ENCODE results near the gene ZNF276. TPM values are rescaled to one million over a fixed set of nuclear protein-coding genes. Genes with fewer than 3 reads are reported as not detected.

Gene ZNF276
- total RNA-seq, 2 donors from 2014 or later, result 25.0 to 34.1 TPM

- no peaks in the 10 kb centered on the region for H3K27me3 ChIP-seq (replicated peaks; ENCODE audit: insufficient read depth)
- DNase-seq (ENCODE audit: low spot score), result no peak
Measured at GRCh38 chr16:89738538-89739317, 17.4 kb downstream of the ZNF276 start.

GRCh38 chr16:89739383-89739782 lies 18.0 kb downstream of the ZNF276 start:
- ATAC-seq (ENCODE audit: insufficient number of reproducible peaks, low FRiP score, low read depth), result no peak
- DNase-seq (ENCODE audit: low spot score), result no peak
- no peaks in the 10 kb centered on the region for H3K9me3 ChIP-seq
- no peaks in the 10 kb centered on the region for H3K27me3 ChIP-seq (replicated peaks; ENCODE audit: insufficient read depth)
- no peak for TF ChIP-seq CTCF (IDR thresholded peaks at IDR 0.05)
- no peak overlapping the region for H3K4me3 ChIP-seq
- no peaks in the 10 kb centered on the region for H3K4me1 ChIP-seq (ENCODE audit: control insufficient read depth in 1 of 2, low read depth in 2 of 2)
- peaks cover 50% of the 10 kb centered on the region for H3K36me3 ChIP-seq
- H3K27ac ChIP-seq, result no peak overlapping the region

More at GRCh38 chr16:89738538-89739317, 17.4 kb downstream of the ZNF276 start:
- Histone ChIP-seq H3K4me1 (ENCODE audit: control insufficient read depth in 1 of 2, low read depth in 2 of 2) (no peaks in the 10 kb centered on the region), H3K9me3 (no peaks in the 10 kb centered on the region), H3K4me3 (no peak overlapping the region), H3K36me3 (peaks cover 57% of the 10 kb centered on the region), H3K27ac (no peak overlapping the region)
- ATAC-seq (ENCODE audit: insufficient number of reproducible peaks, low FRiP score, low read depth), result no peak
- no peak for TF ChIP-seq CTCF (IDR thresholded peaks at IDR 0.05)

GRCh38 chr16:89741342-89742014 lies 20.1 kb downstream of the ZNF276 start:
- no peaks in the 10 kb centered on the region for H3K27me3 ChIP-seq (replicated peaks; ENCODE audit: insufficient read depth)
- no peak overlapping the region for H3K27ac ChIP-seq
- peaks cover 32% of the 10 kb centered on the region for H3K36me3 ChIP-seq
- H3K4me1 ChIP-seq (ENCODE audit: control insufficient read depth in 1 of 2, low read depth in 2 of 2), result no peaks in the 10 kb centered on the region
- no peak for TF ChIP-seq CTCF (IDR thresholded peaks at IDR 0.05)
- no peak overlapping the region for H3K4me3 ChIP-seq
- no peak for DNase-seq (ENCODE audit: low spot score)
- no peak for ATAC-seq (ENCODE audit: insufficient number of reproducible peaks, low FRiP score, low read depth)
- no peaks in the 10 kb centered on the region for H3K9me3 ChIP-seq

- Histone ChIP-seq H3K9me3 (no peaks in the 10 kb centered on the region), H3K4me1 (ENCODE audit: control insufficient read depth in 1 of 2, low read depth in 2 of 2) (no peaks in the 10 kb centered on the region), H3K27ac (no peak overlapping the region), H3K4me3 (no peak overlapping the region), H3K27me3 (replicated peaks; ENCODE audit: insufficient read depth) (no peaks in the 10 kb centered on the region), H3K36me3 (peaks cover 18% of the 10 kb centered on the region)
- no peak for TF ChIP-seq CTCF (IDR thresholded peaks at IDR 0.05)
- ATAC-seq (ENCODE audit: insufficient number of reproducible peaks, low FRiP score, low read depth) (no peak), DNase-seq (ENCODE audit: low spot score) (no peak)
Measured at GRCh38 chr16:89742948-89743347, 21.6 kb downstream of the ZNF276 start.

- H3K4me1 ChIP-seq (ENCODE audit: control insufficient read depth in 1 of 2, low read depth in 2 of 2), result no peaks in the 10 kb centered on the region
- no peak overlapping the region for H3K27ac ChIP-seq
- TF ChIP-seq CTCF (IDR thresholded peaks at IDR 0.05), result no peak
- peaks cover 4% of the 10 kb centered on the region for H3K36me3 ChIP-seq
- H3K27me3 ChIP-seq (replicated peaks; ENCODE audit: insufficient read depth), result no peaks in the 10 kb centered on the region
- no peaks in the 10 kb centered on the region for H3K9me3 ChIP-seq
- ATAC-seq (ENCODE audit: insufficient number of reproducible peaks, low FRiP score, low read depth), result no peak
- no peak overlapping the region for H3K4me3 ChIP-seq
- no peak for DNase-seq (ENCODE audit: low spot score)
Measured at GRCh38 chr16:89744813-89745212, 23.5 kb downstream of the ZNF276 start.
